HEK293 (cell line): ENCODE data around the gene CDC25A.

Experiments
- CTCF ChIA-PET: fragments of 350-600 bp; formaldehyde crosslinking; extraction: SDS; loops from one replicate; lab custom pipeline; 2021; ENCODE audit warnings: antibody characterized with exemption; lab: Yijun Ruan, JAX
- POLR2A ChIA-PET: fragments of 300-600 bp; formaldehyde crosslinking; extraction: SDS; loops from one replicate; lab custom pipeline; 2020; ENCODE audit warnings: antibody characterized with exemption, inconsistent platforms; lab: Yijun Ruan, JAX
- H3K27ac ChIP-seq: fragments of 200-500 bp; sonication (Bioruptor generic); 2 replicates; pipeline ENCODE4 v1.5.1; 2014; ENCODE audit warnings: low read depth, low read length, control low read depth, inconsistent platforms; ENCODE audit errors: extremely low read depth
- H3K36me3 ChIP-seq, 2 experiments: fragments of 200-500 bp in 1 of 2; sonication (Bioruptor generic) in 1 of 2; 1 replicate in 1 of 2; 2 replicates in 1 of 2; pipeline ENCODE4 v1.5.1; 2014 to 2017; ENCODE audit warnings: inconsistent platforms in 2 of 2, low read length in 2 of 2; ENCODE audit not compliant: control insufficient read depth in 2 of 2, insufficient read depth in 1 of 2
- H3K4me1 ChIP-seq: fragments of 200-500 bp; sonication (Bioruptor generic); 2 replicates; pipeline ENCODE4 v1.5.1; 2014; ENCODE audit warnings: mild to moderate bottlenecking, low read length, inconsistent platforms; ENCODE audit not compliant: control insufficient read depth, insufficient read depth
- H3K4me3 ChIP-seq: 2 replicates; pipeline ENCODE4 v1.5.1; 2011; ENCODE audit warnings: low read depth, mild to moderate bottlenecking, control low read depth, low read length, moderate library complexity
- H3K9me3 ChIP-seq: fragments of 200-500 bp; sonication (Bioruptor generic); 2 replicates; pipeline ENCODE4 v1.5.1; 2014; ENCODE audit warnings: low read depth, low read length, inconsistent platforms; ENCODE audit not compliant: control insufficient read depth, insufficient read depth
- GLIS1 ChIP-seq: fragments of 450-650 bp; formaldehyde crosslinking; IDR thresholded peaks from 2 replicates; pipeline ENCODE4 v1.5.1; 2016; ENCODE audit warnings: missing biosample characterization, missing genetic modification characterization
- MZF1 ChIP-seq: fragments of 450-650 bp; formaldehyde crosslinking; IDR thresholded peaks from 2 replicates; pipeline ENCODE4 v1.5.1; 2017; ENCODE audit warnings: missing biosample characterization, missing genetic modification characterization, borderline replicate concordance
- PRDM1 ChIP-seq: fragments of 450-650 bp; formaldehyde crosslinking; IDR thresholded peaks from 2 replicates; pipeline ENCODE4; 2016; ENCODE audit warnings: missing biosample characterization, missing genetic modification characterization
- PRDM10 ChIP-seq: fragments of 450-650 bp; formaldehyde crosslinking; IDR thresholded peaks from 2 replicates; pipeline ENCODE4 v1.5.1; 2016; ENCODE audit warnings: missing biosample characterization, missing genetic modification characterization
- TCF7L2 ChIP-seq: IDR thresholded peaks from 2 replicates; pipeline ENCODE4 v1.6.1; 2011; ENCODE audit warnings: low read depth, mild to moderate bottlenecking, inconsistent platforms, low read length, moderate library complexity, borderline replicate concordance
- YY1 ChIP-seq: fragments of 450-650 bp; formaldehyde crosslinking; IDR thresholded peaks from 2 replicates; pipeline ENCODE4 v1.5.1; 2018; ENCODE audit warnings: missing biosample characterization, missing genetic modification characterization
- ZNF138 ChIP-seq: fragments of 450-650 bp; formaldehyde crosslinking; IDR thresholded peaks from 2 replicates; pipeline ENCODE4 v1.5.1; 2016; ENCODE audit warnings: missing biosample characterization, missing genetic modification characterization, borderline replicate concordance
- ZNF175 ChIP-seq: fragments of 450-650 bp; formaldehyde crosslinking; IDR thresholded peaks from 2 replicates; pipeline ENCODE4 v1.5.1; 2016; ENCODE audit warnings: missing biosample characterization, missing genetic modification characterization
- ZNF223 ChIP-seq: fragments of 450-650 bp; formaldehyde crosslinking; IDR thresholded peaks from 2 replicates; pipeline ENCODE4 v1.5.1; 2016; ENCODE audit warnings: missing biosample characterization, missing genetic modification characterization
- ZNF239 ChIP-seq: fragments of 450-650 bp; formaldehyde crosslinking; IDR thresholded peaks from 2 replicates; pipeline ENCODE4 v1.5.1; 2016; ENCODE audit warnings: missing biosample characterization, missing genetic modification characterization
- ZNF292 ChIP-seq: fragments of 450-650 bp; formaldehyde crosslinking; IDR thresholded peaks from 2 replicates; pipeline ENCODE4 v1.5.1; 2016; ENCODE audit warnings: low read depth, missing biosample characterization, missing genetic modification characterization, borderline replicate concordance
- ZNF426 ChIP-seq: fragments of 450-650 bp; formaldehyde crosslinking; IDR thresholded peaks from 2 replicates; pipeline ENCODE4 v1.5.1; 2017; ENCODE audit warnings: missing biosample characterization, missing genetic modification characterization, mild to moderate bottlenecking, inconsistent platforms, moderate library complexity
- ZNF488 ChIP-seq: fragments of 450-650 bp; formaldehyde crosslinking; IDR thresholded peaks from 2 replicates; pipeline ENCODE4 v1.5.1; 2016; ENCODE audit warnings: missing biosample characterization, missing genetic modification characterization
- ZNF530 ChIP-seq: fragments of 450-650 bp; formaldehyde crosslinking; IDR thresholded peaks from 2 replicates; pipeline ENCODE4 v1.5.1; 2016; ENCODE audit warnings: low read depth, missing biosample characterization, missing genetic modification characterization
- ZNF580 ChIP-seq: fragments of 450-650 bp; formaldehyde crosslinking; IDR thresholded peaks from 2 replicates; pipeline ENCODE4 v1.5.1; 2016; ENCODE audit warnings: missing biosample characterization, missing genetic modification characterization
- ZNF600 ChIP-seq: fragments of 450-650 bp; formaldehyde crosslinking; IDR thresholded peaks from 2 replicates; pipeline ENCODE4 v1.5.1; 2016; ENCODE audit warnings: missing biosample characterization, missing genetic modification characterization
- ZNF639 ChIP-seq: fragments of 450-650 bp; formaldehyde crosslinking; IDR thresholded peaks from 2 replicates; pipeline ENCODE4 v1.5.1; 2016; ENCODE audit warnings: missing biosample characterization, missing genetic modification characterization
- ZNF777 ChIP-seq: fragments of 450-650 bp; formaldehyde crosslinking; IDR thresholded peaks from 2 replicates; pipeline ENCODE4 v1.5.1; 2017; ENCODE audit warnings: missing biosample characterization, missing genetic modification characterization, borderline replicate concordance
- ZNF843 ChIP-seq: fragments of 450-650 bp; formaldehyde crosslinking; IDR thresholded peaks from 2 replicates; pipeline ENCODE4 v1.5.1; 2016; ENCODE audit warnings: missing biosample characterization, missing genetic modification characterization

CDC25A gene

GRCh38 chr3:48118928-48119327 lies 69.3 kb downstream of the CDC25A start (continued):
- TF ChIP-seq PRDM10 (tag by site-specific recombination): no peak

GRCh38 chr3:48118322-48118721 lies 69.9 kb downstream of the CDC25A start:
- Histone ChIP-seq H3K9me3 (no peaks in the 10 kb centered on the region), H3K27ac (no peak overlapping the region), H3K4me1 (no peaks in the 10 kb centered on the region), H3K36me3 (no peaks in the 10 kb centered on the region), H3K4me3 (no peak overlapping the region)
- ChIA-PET CTCF (no interaction called here), POLR2A (interaction anchor here (0.7 kb wide), 1 partner anchor 256 kb away, joined by 3 read pairs; no protein-coding TSS in a partner anchor)
- 0 out of 2 replicates have a peak, but pooled peaks have one; percentile 16 for TF ChIP-seq GLIS1 (tag by site-specific recombination)
- no peak for TF ChIP-seq YY1 (tag by site-specific recombination)
- TF ChIP-seq, all 188 proteins: peak for 1

- Histone ChIP-seq H3K4me3 (no peak overlapping the region), H3K36me3 (no peaks in the 10 kb centered on the region), H3K9me3 (no peaks in the 10 kb centered on the region), H3K27ac (no peak overlapping the region), H3K4me1 (no peaks in the 10 kb centered on the region)
- CTCF ChIA-PET: interaction anchor here (1.5 kb wide), 1 partner anchor 39 kb away, joined by 5 read pairs; no protein-coding TSS in a partner anchor
- POLR2A ChIA-PET: no interaction called here
- TF ChIP-seq TCF7L2 (no peak), ZNF580 (tag by site-specific recombination) (no peak), ZNF426 (tag by site-specific recombination) (no peak), MZF1 (tag by site-specific recombination) (no peak), ZNF292 (tag by site-specific recombination) (no peak), ZNF239 (tag by site-specific recombination) (no peak), ZNF223 (tag by site-specific recombination) (no peak), ZNF600 (no peak), ZNF843 (tag by site-specific recombination) (no peak), ZNF530 (tag by site-specific recombination) (no peak), ZNF777 (tag by site-specific recombination) (no peak), ZNF175 (tag by site-specific recombination) (no peak), ZNF138 (tag by site-specific recombination) (no peak), PRDM1 (tag by site-specific recombination) (no peak), ZNF639 (tag by site-specific recombination) (no peak), ZNF488 (tag by site-specific recombination) (no peak)
Measured at GRCh38 chr3:48112813-48113212, 75.4 kb downstream of the CDC25A start.
